HFF-Myc (cell line): ENCODE data around the gene KAT14.
"Not testable (repeated sequence)": the region's sequence is repeated elsewhere in the genome, so short reads cannot be mapped to it uniquely, and the experiment has no call there.

ENCODE experiments used
- DNase-seq: peaks from one replicate; pipeline ENCODE4 v3.0.0-alpha.2; 2011; ENCODE audit warnings: low read depth; ENCODE audit errors: extremely low read depth
- H3K4me3 ChIP-seq: replicated peaks from 2 replicates; pipeline ENCODE4 v1.5.1; 2011; ENCODE audit warnings: low read depth, mild to moderate bottlenecking, control low read depth, low read length
- CTCF ChIP-seq: IDR thresholded peaks from 2 replicates; pipeline ENCODE4 v1.5.1; 2012; ENCODE audit warnings: mild to moderate bottlenecking, low read depth, low read length, control low read depth; ENCODE audit errors: missing control alignments

Gene KAT14

GRCh38 chr20:18195931-18196330 is 58.3 kb downstream of the KAT14 start:
- TF ChIP-seq CTCF: no peak
- no peak overlapping the region for H3K4me3 ChIP-seq
- DNase-seq: no peak

DNA sequence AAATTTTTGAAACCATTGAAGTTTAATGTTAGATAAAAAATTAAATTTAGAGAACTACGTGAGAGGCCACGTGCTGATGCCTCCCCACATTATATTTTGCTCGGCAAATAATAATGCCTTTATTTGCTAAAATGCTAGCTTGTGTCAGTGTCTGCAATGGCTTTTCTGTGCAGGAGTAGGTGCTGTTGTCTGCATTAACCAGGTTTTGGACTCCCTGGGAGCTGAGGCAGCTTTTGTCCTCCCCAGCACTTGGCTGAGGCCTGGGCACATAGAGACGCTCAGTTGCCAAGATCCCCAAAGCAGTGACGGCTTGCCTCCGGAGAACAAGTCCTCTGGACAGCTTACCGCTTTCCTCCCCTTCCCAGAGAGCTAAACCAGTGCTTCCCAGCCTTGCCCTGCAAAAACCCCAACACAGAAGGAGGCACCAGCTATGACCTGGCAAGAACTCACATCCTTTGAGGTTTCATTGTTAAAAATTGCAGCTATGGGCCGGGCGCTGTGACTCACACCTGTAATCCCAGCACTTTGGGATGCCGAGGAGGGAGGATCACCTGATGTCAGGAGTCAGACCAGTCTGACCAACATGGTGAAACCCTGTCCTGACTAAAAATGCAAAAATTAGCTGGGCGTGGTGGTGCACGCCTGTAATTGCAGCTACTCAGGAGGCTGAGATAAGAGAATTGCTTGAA is 59.9 kb downstream of the KAT14 start:
- no peak for TF ChIP-seq CTCF
- no peak overlapping the region for H3K4me3 ChIP-seq
- DNase-seq: no peak

DNA sequence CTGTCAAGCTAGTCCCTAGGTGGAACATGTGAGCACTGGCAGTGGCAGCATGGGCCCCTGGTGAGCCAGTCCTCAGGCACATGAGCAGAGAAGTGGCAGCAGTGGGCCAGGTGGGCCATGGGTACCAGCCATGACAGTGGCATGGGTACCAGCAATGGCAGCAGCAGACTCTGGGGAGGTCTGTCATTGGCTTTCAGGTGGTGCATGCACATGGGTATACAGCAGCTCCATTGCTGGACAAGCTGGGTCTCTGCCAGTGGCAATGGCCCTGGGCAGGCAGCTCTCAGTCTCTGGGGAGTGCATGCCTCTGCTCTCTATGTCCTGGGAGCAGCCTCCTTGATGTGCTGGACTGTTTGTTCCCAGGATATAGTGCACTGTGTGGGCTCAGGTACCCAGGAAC is 65.3 kb downstream of the KAT14 start:
- DNase-seq: no peak
- no peak overlapping the region for H3K4me3 ChIP-seq
- TF ChIP-seq CTCF: no peak

DNA sequence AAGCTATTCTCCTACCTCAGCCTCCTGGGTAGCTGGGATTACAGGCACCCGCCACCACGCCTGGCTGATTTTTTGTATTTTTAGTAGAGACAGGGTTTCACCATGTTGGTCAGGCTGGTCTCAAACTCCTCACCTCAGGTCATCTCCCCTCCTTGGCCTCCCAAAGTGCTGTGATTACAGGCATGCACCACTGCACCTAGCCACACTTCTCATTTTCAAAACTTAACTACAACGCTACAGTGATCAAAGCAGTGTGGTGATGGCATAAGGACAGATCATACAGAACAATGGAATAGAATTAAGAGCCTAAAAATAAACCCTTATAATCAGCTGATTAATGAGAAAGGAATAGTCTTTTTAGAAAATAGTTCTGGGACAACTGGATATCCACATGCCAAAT is 66.0 kb downstream of the KAT14 start:
- DNase-seq, H3K4me3 ChIP-seq: not testable (repeated sequence)

GRCh38 chr20:18213002-18213401 is 75.3 kb downstream of the KAT14 start:
- DNase-seq: no peak
- no peak overlapping the region for H3K4me3 ChIP-seq
- no peak for TF ChIP-seq CTCF

GRCh38 chr20:18215566-18215965 is 77.9 kb downstream of the KAT14 start:
- no peak for TF ChIP-seq CTCF
- no peak overlapping the region for H3K4me3 ChIP-seq
- no peak for DNase-seq

DNA sequence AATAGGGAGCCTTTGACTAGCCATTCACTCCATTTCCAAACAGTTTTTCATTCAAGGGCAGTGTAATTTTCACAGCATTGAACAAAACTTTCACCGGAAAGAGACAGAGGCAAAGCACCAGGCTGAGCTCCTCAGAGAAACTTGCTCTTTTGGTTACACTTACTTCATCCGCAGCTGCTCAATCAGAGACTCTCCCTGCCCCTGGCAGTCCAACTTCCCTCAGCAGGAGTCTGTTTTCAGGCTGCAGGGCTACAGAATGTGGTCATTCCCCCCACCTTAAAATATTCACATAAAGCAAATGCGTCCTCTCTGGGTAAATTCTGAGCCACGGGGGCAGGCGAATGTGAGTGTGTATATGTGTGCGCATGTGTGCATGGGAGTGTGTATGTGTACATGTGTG is 80.6 kb downstream of the KAT14 start:
- H3K4me3 ChIP-seq: no peak overlapping the region
- TF ChIP-seq CTCF: no peak
- no peak for DNase-seq
